Measurements from ENCODE around the gene FRMPD3. TPM values are rescaled to one million over a fixed set of nuclear protein-coding genes. Genes with fewer than 3 reads are reported as not detected.
A peak's percentile ranks its signal among the peaks of the same experiment; 100 is the strongest.

The FRMPD3 gene
- polyA plus RNA-seq, 4 donors: 0.25 to 0.43 (median 0.41) TPM

- DNase-seq (ENCODE audit: low read depth in 4 of 4, low spot score in 3 of 4): no peak
These were observed 28.0 kb downstream of the FRMPD3 start for GRCh38 chrX:107477406-107477805.

- DNase-seq (ENCODE audit: low read depth in 4 of 4, low spot score in 3 of 4): no peak
These were observed 30.8 kb downstream of the FRMPD3 start for GRCh38 chrX:107480272-107480671.

GRCh38 chrX:107482046-107482445 is 32.6 kb downstream of the FRMPD3 start:
- DNase-seq (ENCODE audit: low read depth in 4 of 4, low spot score in 3 of 4): no peak

- DNase-seq (ENCODE audit: low read depth in 4 of 4, low spot score in 3 of 4): peak; percentile 8 to 37 (median 29)
These were observed 34.7 kb downstream of the FRMPD3 start for GRCh38 chrX:107484002-107484726.

- DNase-seq (ENCODE audit: low read depth in 4 of 4, low spot score in 3 of 4): no peak
These were observed 35.6 kb downstream of the FRMPD3 start for GRCh38 chrX:107485013-107485412.

GRCh38 chrX:107493141-107493540 is 43.7 kb downstream of the FRMPD3 start:
- no peak for DNase-seq (ENCODE audit: low read depth in 4 of 4, low spot score in 3 of 4)

- no peak for DNase-seq (ENCODE audit: low read depth in 4 of 4, low spot score in 3 of 4)
These were observed 47.3 kb downstream of the FRMPD3 start for GRCh38 chrX:107496786-107497185.

Other genes with a start within 250 kb of the FRMPD3 start
- gene NUP62CL, start 243.2 kb upstream of the FRMPD3 start, polyA plus RNA-seq (ENCODE audit: insufficient read length in 4 of 4): 10 to 100 TPM in 3 of 4 donors, 1 to 10 TPM in 1; 9.1 to 11.7 (median 10.4) TPM
- under 1 TPM in 3 of 4 donors, not detected in 1; 0.06 to 0.25 (median 0.21) TPM for gene DNAAF6, start 243.0 kb upstream of the FRMPD3 start, polyA plus RNA-seq (ENCODE audit: insufficient read length in 4 of 4)
- 10 to 100 TPM; 52.6 to 56.6 (median 55.3) TPM for gene PRPS1, start 178.9 kb downstream of the FRMPD3 start, polyA plus RNA-seq (ENCODE audit: insufficient read length in 4 of 4)